Mesenchymal stem cell (in vitro differentiated cells and primary cell): ENCODE measurements around the gene LYVE1.

Experiments
- DNase-seq: peaks from one replicate; pipeline ENCODE4 v3.0.0-alpha.2; 2013
- H2AFZ ChIP-seq: one replicate; pipeline ENCODE4 v1.6.1; 2013; ENCODE audit warnings: low read depth, mild to moderate bottlenecking, control low read depth, inconsistent platforms, low read length, moderate library complexity
- H2AK5ac ChIP-seq: 2 replicates; pipeline ENCODE4 v1.6.1; 2013; ENCODE audit warnings: low read length, moderate library complexity, mild to moderate bottlenecking, inconsistent platforms; ENCODE audit not compliant: severe bottlenecking
- H2BK120ac ChIP-seq: one replicate; pipeline ENCODE4 v1.6.1; 2013; ENCODE audit warnings: low read depth, mild to moderate bottlenecking, inconsistent platforms, low read length, moderate library complexity
- H2BK12ac ChIP-seq, 2 experiments: one replicate each; pipeline ENCODE4 v1.6.1; 2013; ENCODE audit warnings: inconsistent platforms in 2 of 2, low read length in 2 of 2, mild to moderate bottlenecking in 2 of 2, moderate library complexity in 2 of 2, control low read depth in 1 of 2
- H2BK15ac ChIP-seq: one replicate; pipeline ENCODE4 v1.6.1; 2013; ENCODE audit warnings: mild to moderate bottlenecking, low read depth, inconsistent platforms; ENCODE audit not compliant: poor library complexity, severe bottlenecking
- H2BK5ac ChIP-seq: 2 replicates; pipeline ENCODE4 v1.6.1; 2013; ENCODE audit warnings: low read depth, mild to moderate bottlenecking, low read length, control low read depth, inconsistent platforms; ENCODE audit not compliant: poor library complexity, severe bottlenecking
- H3K14ac ChIP-seq, 2 experiments: one replicate each; pipeline ENCODE4 v1.6.1; 2013; ENCODE audit warnings: inconsistent platforms in 2 of 2, low read length in 2 of 2, control low read depth in 1 of 2, mild to moderate bottlenecking in 1 of 2, moderate library complexity in 1 of 2
- H3K18ac ChIP-seq, 2 experiments: one replicate each; pipeline ENCODE4 v1.6.1; 2013; ENCODE audit warnings: inconsistent platforms in 2 of 2, low read length in 2 of 2, control low read depth in 1 of 2, low read depth in 1 of 2, mild to moderate bottlenecking in 1 of 2
- H3K23ac ChIP-seq, 2 experiments: one replicate each; pipeline ENCODE4 v1.6.1; 2013; ENCODE audit warnings: inconsistent platforms in 2 of 2, low read length in 2 of 2, mild to moderate bottlenecking in 2 of 2, moderate library complexity in 2 of 2, control low read depth in 1 of 2
- H3K27ac ChIP-seq: 2 replicates; pipeline ENCODE4 v1.5.1; 2013; ENCODE audit warnings: mild to moderate bottlenecking, moderate library complexity, low read length, control low read depth, inconsistent platforms; ENCODE audit not compliant: poor library complexity, severe bottlenecking
- H3K27me3 ChIP-seq, 2 experiments: 2 replicates each; pipeline versions ENCODE4 v1.6.1 to v1.7.0; 2013; ENCODE audit warnings: low read length in 2 of 2, mild to moderate bottlenecking in 2 of 2, moderate library complexity in 2 of 2, control low read depth in 1 of 2, inconsistent platforms in 1 of 2; ENCODE audit not compliant: control insufficient read depth in 1 of 2, insufficient read depth in 1 of 2
- H3K36me3 ChIP-seq, 2 experiments: 2 replicates each; pipeline versions ENCODE4 v1.6.1 to v1.7.0; 2013; ENCODE audit warnings: low read length in 2 of 2, control low read depth in 1 of 2, inconsistent platforms in 1 of 2, low read depth in 1 of 2, mild to moderate bottlenecking in 1 of 2; ENCODE audit not compliant: insufficient read depth in 2 of 2, control insufficient read depth in 1 of 2
- H3K4ac ChIP-seq, 2 experiments: one replicate each; pipeline ENCODE4 v1.6.1; 2013; ENCODE audit warnings: inconsistent platforms in 2 of 2, low read length in 2 of 2, mild to moderate bottlenecking in 2 of 2, moderate library complexity in 2 of 2, control low read depth in 1 of 2, low read depth in 1 of 2
- H3K4me1 ChIP-seq: 2 replicates; pipeline ENCODE4 v1.6.1; 2013; ENCODE audit warnings: low read depth, low read length, control low read depth; ENCODE audit not compliant: control insufficient read depth, insufficient read depth
- H3K4me2 ChIP-seq: 2 replicates; pipeline ENCODE4 v1.6.1; 2013; ENCODE audit warnings: low read length, mild to moderate bottlenecking, inconsistent platforms; ENCODE audit not compliant: poor library complexity, severe bottlenecking
- H3K4me3 ChIP-seq, 2 experiments: 2 replicates each; pipeline versions ENCODE4 v1.5.1 to v1.7.0; 2013; ENCODE audit warnings: low read length in 2 of 2, mild to moderate bottlenecking in 2 of 2, control low read depth in 1 of 2, low read depth in 1 of 2; ENCODE audit not compliant: insufficient read depth in 1 of 2
- H3K79me1 ChIP-seq: replicated peaks from 2 replicates; pipeline ENCODE4 v1.6.1; 2013; ENCODE audit warnings: mild to moderate bottlenecking, control low read depth, low read length, inconsistent platforms; ENCODE audit not compliant: poor library complexity, severe bottlenecking
- H3K9ac ChIP-seq: 2 replicates; pipeline ENCODE4 v1.7.0; 2013; ENCODE audit warnings: mild to moderate bottlenecking, low read length, moderate library complexity
- H3K9me3 ChIP-seq: 2 replicates; pipeline ENCODE4 v1.7.0; 2013; ENCODE audit warnings: mild to moderate bottlenecking, low read length; ENCODE audit not compliant: control insufficient read depth
- H4K8ac ChIP-seq: one replicate; pipeline ENCODE4 v1.6.1; 2013; ENCODE audit warnings: inconsistent platforms, mild to moderate bottlenecking, low read length, moderate library complexity
- H4K91ac ChIP-seq: one replicate; pipeline ENCODE4 v1.6.1; 2013; ENCODE audit warnings: mild to moderate bottlenecking, low read length, inconsistent platforms
- WGBS: methylation state at CpG from one replicate; pipeline ENCODE4 v1.1.7; 2013; ENCODE audit warnings: mixed read lengths; 5-methylcytosine and 5-hydroxymethylcytosine counted together

Gene LYVE1

DNA sequence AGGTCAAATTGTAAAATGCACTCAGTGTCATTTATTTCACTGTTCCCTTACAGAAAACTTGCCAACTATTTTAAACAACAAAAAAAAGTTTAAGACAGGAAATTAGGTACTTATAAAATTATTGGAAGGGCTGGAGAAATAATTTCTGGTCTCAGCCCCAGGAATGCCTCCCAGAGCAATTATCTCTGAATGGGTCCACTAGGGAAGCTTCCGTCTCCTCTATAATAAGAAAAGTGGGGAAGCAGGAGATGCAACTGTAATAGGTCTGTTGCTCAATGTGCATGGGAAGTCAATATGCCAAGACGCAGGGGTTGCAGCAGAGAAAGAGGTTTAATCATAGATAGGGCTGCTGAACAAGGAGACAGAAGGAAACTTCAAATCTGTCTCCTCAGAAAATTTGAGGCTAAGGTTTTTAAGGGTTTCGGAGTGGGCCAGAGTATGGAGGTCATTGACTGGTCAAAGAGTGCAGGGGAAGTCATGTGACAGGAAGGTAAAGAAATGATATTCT lies 16.6 kb downstream of the LYVE1 start:
- no peak overlapping the region for H3K27ac ChIP-seq
- no peak overlapping the region for H3K4me3 ChIP-seq
- no peaks in the 10 kb centered on the region for H3K36me3 ChIP-seq
- no peak overlapping the region for H4K8ac ChIP-seq
- H3K4me1 ChIP-seq: no peaks in the 10 kb centered on the region
- H3K23ac ChIP-seq: no peak overlapping the region
- H3K18ac ChIP-seq: no peak overlapping the region
- no peak overlapping the region for H2BK15ac ChIP-seq
- no peak overlapping the region for H3K9ac ChIP-seq
- no peak overlapping the region for H4K91ac ChIP-seq
- no peak overlapping the region for H3K4me2 ChIP-seq
- no peak overlapping the region for H2BK5ac ChIP-seq
- DNase-seq: no peak
- H2AFZ ChIP-seq: no peak overlapping the region
- no peaks in the 10 kb centered on the region for H3K79me1 ChIP-seq
- no peaks in the 10 kb centered on the region for H3K9me3 ChIP-seq
- WGBS: 96% methylated on average over 3 of the region's 3 CpGs
- no peak overlapping the region for H3K14ac ChIP-seq
- no peak overlapping the region for H3K4ac ChIP-seq
- no peak overlapping the region for H2BK120ac ChIP-seq
- no peak overlapping the region for H2AK5ac ChIP-seq
- H2BK12ac ChIP-seq: no peak overlapping the region
- H3K27me3 ChIP-seq: no peaks in the 10 kb centered on the region

DNA sequence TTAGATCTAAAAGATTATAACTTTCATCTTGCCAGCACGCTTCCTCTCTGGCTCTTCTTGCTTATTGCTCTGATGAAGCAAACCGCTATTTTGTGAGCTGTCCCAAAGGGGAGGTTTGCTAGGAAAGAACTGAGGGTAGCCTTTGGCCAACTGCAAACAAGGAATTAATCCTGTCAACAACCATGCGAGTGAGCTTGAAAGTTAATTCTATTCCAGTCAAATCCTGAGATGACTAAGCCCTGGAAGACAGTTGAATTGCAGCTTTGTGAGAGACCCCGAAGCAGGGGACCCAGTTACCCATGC lies 17.2 kb downstream of the LYVE1 start:
- peak overlapping the region in 1 of 2 experiments; percentile 15 for H3K4me3 ChIP-seq
- no peak overlapping the region for H3K18ac ChIP-seq
- H3K36me3 ChIP-seq: no peaks in the 10 kb centered on the region
- no peaks in the 10 kb centered on the region for H3K79me1 ChIP-seq
- 94% methylated on average over 3 of the region's 4 CpGs for WGBS
- H3K27me3 ChIP-seq: no peaks in the 10 kb centered on the region
- H2BK5ac ChIP-seq: no peak overlapping the region
- no peak overlapping the region for H4K8ac ChIP-seq
- H3K4me2 ChIP-seq: no peak overlapping the region
- DNase-seq: no peak
- no peak overlapping the region for H4K91ac ChIP-seq
- no peak overlapping the region for H3K4ac ChIP-seq
- no peak overlapping the region for H2BK15ac ChIP-seq
- no peak overlapping the region for H3K27ac ChIP-seq
- H3K4me1 ChIP-seq: no peaks in the 10 kb centered on the region
- no peaks in the 10 kb centered on the region for H3K9me3 ChIP-seq
- no peak overlapping the region for H2BK120ac ChIP-seq
- no peak overlapping the region for H3K23ac ChIP-seq
- no peak overlapping the region for H2AFZ ChIP-seq
- peak overlapping the region; percentile 70 for H3K9ac ChIP-seq
- H2BK12ac ChIP-seq: no peak overlapping the region
- no peak overlapping the region for H3K14ac ChIP-seq
- no peak overlapping the region for H2AK5ac ChIP-seq

DNA sequence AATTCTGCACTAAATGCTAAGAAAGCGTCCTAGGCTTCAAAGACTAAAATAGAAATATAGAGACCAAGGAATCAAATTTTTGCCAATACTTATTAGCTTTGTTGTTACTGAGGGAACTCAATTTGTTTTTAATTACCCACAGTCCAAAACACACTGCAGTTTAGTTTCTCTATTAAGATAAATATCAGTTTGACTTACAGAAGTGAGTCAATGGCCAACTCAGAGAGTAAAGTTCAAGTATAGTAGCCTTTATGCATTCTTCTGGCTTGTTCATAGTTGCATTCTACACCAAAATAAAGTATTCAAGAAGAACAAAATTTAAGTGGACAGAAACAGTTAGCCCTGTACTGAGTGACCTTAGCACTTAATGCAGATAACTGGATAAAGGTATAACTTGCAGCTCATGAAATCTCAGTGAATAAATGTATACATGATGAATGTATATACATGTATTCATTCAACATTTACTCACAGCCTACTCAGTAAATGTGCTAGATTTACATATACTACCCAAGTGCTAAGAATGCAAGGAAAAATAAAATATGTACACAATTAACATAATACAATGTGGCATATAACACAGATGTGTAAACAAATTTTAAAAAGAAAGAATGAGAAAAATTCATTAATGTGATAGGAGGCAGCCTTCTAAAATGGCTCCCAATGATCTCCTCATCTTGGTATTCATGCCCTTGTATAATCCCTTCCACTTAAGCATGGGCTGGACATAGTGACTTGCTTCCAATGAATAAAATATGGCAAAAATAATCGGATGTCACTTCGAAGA lies 17.8 kb downstream of the LYVE1 start:
- DNase-seq: peak; percentile 75
- Histone ChIP-seq H3K27ac (no peak overlapping the region), H3K9me3 (no peaks in the 10 kb centered on the region), H3K4me2 (no peak overlapping the region), H2BK5ac (no peak overlapping the region), H3K14ac (no peak overlapping the region), H2BK15ac (no peak overlapping the region), H3K18ac (no peak overlapping the region), H4K8ac (no peak overlapping the region), H2BK12ac (no peak overlapping the region), H3K23ac (no peak overlapping the region), H3K9ac (peak overlapping the region; percentile 70), H3K4me3 (peak overlapping the region in 1 of 2 experiments; percentile 15), H3K27me3 (no peaks in the 10 kb centered on the region), H3K79me1 (no peaks in the 10 kb centered on the region), H4K91ac (no peak overlapping the region), H2AFZ (no peak overlapping the region), H3K4me1 (no peaks in the 10 kb centered on the region), H2AK5ac (no peak overlapping the region), H3K4ac (no peak overlapping the region), H3K36me3 (no peaks in the 10 kb centered on the region), H2BK120ac (no peak overlapping the region)
- WGBS: 100% methylated on average over 2 of the region's 3 CpGs

- Histone ChIP-seq H4K91ac (peak overlapping the region; percentile 28), H4K8ac (no peak overlapping the region), H3K4ac (no peak overlapping the region), H3K36me3 (no peaks in the 10 kb centered on the region), H3K27ac (no peak overlapping the region), H3K23ac (no peak overlapping the region), H3K27me3 (no peaks in the 10 kb centered on the region), H2BK12ac (no peak overlapping the region), H3K9ac (no peak overlapping the region), H2BK15ac (no peak overlapping the region), H3K4me1 (no peaks in the 10 kb centered on the region), H3K4me2 (no peak overlapping the region), H2BK5ac (no peak overlapping the region), H3K9me3 (no peaks in the 10 kb centered on the region), H3K4me3 (no peak overlapping the region), H3K18ac (no peak overlapping the region), H3K14ac (peak overlapping the region in 1 of 2 experiments; percentile 30), H2AFZ (no peak overlapping the region), H3K79me1 (peaks cover 2% of the 10 kb centered on the region), H2AK5ac (no peak overlapping the region), H2BK120ac (no peak overlapping the region)
- DNase-seq: no peak
- WGBS: 76% methylated on average over 6 of the region's 7 CpGs
These were observed 23.7 kb downstream of the LYVE1 start for GRCh38 chr11:10544491-10545465.
